ENCODE results near the gene SLC66A2. TPM values are rescaled to one million over a fixed set of nuclear protein-coding genes. Genes with fewer than 3 reads are reported as not detected.

The SLC66A2 gene
- total and polyA plus RNA-seq, 10 of the 15 experiments (the other 5 are each of a cell fraction or from before 2014, with no cell fraction given) = 0.69 to 42.5 (median 14.8) TPM

DNA sequence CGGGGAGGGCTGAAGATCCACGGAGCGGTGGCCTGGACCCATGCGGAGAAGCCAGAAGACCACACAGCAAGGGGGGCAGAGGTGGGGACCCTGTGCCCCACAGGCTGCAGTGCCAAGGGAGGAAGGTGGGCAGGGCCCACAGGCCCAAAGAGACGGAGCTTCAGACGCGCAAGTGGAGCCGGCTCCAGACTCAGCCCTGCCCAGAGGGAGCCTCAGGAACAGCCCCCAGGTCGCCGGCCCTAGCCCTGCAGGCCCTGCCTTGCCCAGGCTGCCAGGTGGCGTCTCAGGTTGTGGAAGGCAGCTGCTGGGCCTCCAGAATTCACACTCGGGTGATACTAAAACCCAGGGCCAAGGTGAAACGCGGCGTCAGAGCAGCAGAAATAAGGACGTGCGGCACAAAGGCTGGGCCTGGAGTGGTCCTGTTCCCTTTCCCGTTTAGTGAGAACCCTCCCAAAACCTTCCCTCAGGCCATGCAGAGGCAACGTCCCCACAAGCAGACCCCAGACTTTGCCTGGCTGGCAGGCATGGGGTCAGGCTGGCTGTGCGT, 36.8 kb downstream of the SLC66A2 start (continued):
- TF ChIP-seq, protein P1, sequence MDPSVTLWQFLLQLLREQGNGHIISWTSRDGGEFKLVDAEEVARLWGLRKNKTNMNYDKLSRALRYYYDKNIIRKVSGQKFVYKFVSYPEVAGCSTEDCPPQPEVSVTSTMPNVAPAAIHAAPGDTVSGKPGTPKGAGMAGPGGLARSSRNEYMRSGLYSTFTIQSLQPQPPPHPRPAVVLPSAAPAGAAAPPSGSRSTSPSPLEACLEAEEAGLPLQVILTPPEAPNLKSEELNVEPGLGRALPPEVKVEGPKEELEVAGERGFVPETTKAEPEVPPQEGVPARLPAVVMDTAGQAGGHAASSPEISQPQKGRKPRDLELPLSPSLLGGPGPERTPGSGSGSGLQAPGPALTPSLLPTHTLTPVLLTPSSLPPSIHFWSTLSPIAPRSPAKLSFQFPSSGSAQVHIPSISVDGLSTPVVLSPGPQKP (IDR thresholded peaks at IDR 0.05; ENCODE audit: low read depth, low read length) = no peak
- TF ChIP-seq, protein P2, sequence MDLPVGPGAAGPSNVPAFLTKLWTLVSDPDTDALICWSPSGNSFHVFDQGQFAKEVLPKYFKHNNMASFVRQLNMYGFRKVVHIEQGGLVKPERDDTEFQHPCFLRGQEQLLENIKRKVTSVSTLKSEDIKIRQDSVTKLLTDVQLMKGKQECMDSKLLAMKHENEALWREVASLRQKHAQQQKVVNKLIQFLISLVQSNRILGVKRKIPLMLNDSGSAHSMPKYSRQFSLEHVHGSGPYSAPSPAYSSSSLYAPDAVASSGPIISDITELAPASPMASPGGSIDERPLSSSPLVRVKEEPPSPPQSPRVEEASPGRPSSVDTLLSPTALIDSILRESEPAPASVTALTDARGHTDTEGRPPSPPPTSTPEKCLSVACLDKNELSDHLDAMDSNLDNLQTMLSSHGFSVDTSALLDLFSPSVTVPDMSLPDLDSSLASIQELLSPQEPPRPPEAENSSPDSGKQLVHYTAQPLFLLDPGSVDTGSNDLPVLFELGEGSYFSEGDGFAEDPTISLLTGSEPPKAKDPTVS (IDR thresholded peaks at IDR 0.05; ENCODE audit: low read depth, low read length) = no peak
- TF ChIP-seq, protein P3, sequence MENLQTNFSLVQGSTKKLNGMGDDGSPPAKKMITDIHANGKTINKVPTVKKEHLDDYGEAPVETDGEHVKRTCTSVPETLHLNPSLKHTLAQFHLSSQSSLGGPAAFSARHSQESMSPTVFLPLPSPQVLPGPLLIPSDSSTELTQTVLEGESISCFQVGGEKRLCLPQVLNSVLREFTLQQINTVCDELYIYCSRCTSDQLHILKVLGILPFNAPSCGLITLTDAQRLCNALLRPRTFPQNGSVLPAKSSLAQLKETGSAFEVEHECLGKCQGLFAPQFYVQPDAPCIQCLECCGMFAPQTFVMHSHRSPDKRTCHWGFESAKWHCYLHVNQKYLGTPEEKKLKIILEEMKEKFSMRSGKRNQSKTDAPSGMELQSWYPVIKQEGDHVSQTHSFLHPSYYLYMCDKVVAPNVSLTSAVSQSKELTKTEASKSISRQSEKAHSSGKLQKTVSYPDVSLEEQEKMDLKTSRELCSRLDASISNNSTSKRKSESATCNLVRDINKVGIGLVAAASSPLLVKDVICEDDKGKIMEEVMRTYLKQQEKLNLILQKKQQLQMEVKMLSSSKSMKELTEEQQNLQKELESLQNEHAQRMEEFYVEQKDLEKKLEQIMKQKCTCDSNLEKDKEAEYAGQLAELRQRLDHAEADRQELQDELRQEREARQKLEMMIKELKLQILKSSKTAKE (IDR thresholded peaks at IDR 0.05; ENCODE audit: low read depth, poor library complexity, severe bottlenecking) = no peak

DNA sequence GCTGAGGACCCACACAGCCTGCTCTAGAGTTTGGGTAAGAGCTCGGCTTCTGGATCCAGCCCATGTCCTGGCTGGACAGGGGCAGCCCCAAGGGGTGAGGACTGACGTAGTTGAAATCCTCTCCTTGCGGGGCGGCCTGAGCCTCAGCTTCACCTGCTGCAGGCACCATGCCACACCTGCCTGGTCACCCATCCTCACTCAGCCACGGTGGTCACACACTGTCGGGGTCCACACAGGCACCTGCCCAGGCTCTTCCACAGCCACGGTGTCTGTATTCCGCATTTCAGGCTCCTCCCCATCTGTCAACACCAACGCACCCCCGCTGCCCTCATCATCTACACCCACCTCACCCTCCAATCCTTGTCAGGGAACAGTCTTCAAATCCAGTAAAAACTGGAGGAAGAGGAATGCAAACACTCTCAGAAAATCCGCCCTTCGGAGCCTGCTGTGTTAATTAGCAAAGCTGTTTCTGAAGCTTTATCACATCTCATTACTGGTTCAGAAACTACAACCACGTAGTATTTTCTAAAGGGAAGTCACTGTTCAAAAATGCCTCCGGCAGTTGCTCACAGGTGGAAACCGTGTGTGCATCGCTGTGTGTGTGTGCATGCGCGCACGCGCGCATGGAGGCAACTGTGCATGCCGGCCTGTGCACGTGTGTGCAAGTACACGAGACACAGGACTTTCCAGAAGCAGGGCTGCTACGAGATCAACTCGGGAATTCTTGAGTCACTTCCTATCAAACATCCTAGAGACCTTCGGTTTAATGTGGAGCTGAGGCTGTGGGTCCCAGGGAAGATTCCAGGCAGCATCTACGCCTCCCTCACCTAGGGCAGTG, 38.2 kb downstream of the SLC66A2 start:
- H3K27ac ChIP-seq (ENCODE audit: control insufficient read depth, insufficient read depth) = no peak overlapping the region
- RAD21 ChIA-PET (ENCODE audit: unreplicated experiment) = no interaction called here
- POLR2A ChIA-PET = no interaction called here
- H4K20me1 ChIP-seq (ENCODE audit: control insufficient read depth, insufficient read depth) = no peaks in the 10 kb centered on the region
- peaks cover 0 to 16% of the 10 kb centered on the region in 2 experiments; a peak in 3 of 4 replicates for H3K36me3 ChIP-seq (ENCODE audit: control insufficient read depth in 2 of 2, insufficient read depth in 2 of 2, low read length in 1 of 2)
- H3K4me2 ChIP-seq (ENCODE audit: control insufficient read depth, insufficient read depth) = no peak overlapping the region
- WGBS (ENCODE audit: insufficient coverage, insufficient replicate concordance, low lambda C conversion rate, missing lambda C conversion rate) = 89% methylated on average over 28 of the region's 28 CpGs
- no peak overlapping the region for H3K9ac ChIP-seq (ENCODE audit: control insufficient read depth, insufficient read depth, low read length)
- H3K4me3 ChIP-seq = no peak overlapping the region
- ATAC-seq (no peak), FAIRE-seq (no peak), DNase-seq (ENCODE audit: low read depth, low spot score) (no peak)
- no peaks in the 10 kb centered on the region for H3K4me1 ChIP-seq (ENCODE audit: control insufficient read depth, insufficient read depth, low read length)
- intact Hi-C loops (cut with micrococcal nuclease; ENCODE audit: unreplicated experiment) (no loop called here), in situ Hi-C loops (cut with MboI) (no loop called here)
- no peak overlapping the region for H2AFZ ChIP-seq (ENCODE audit: control insufficient read depth, low read depth, low read length)
- BruUV-seq (replicated peaks) = no TSS peak
- CTCF ChIA-PET = no interaction called here
- H3K27me3 ChIP-seq (replicated peaks in 1 of 2; ENCODE audit: control insufficient read depth in 2 of 2, insufficient read depth in 2 of 2, low read length in 1 of 2) = no peaks in the 10 kb centered on the region
- peaks cover 5% of the 10 kb centered on the region; the same call in 1 of the 3 replicates for H3K9me3 ChIP-seq (replicated peaks; ENCODE audit: control insufficient read depth, insufficient read depth, low read length)
- TF ChIP-seq NFYB (IDR thresholded peaks at IDR 0.05; ENCODE audit: insufficient read depth, low read depth, low read length) (no peak), LARP7 (IDR thresholded peaks at IDR 0.05) (no peak), CHD1 (IDR thresholded peaks at IDR 0.05; ENCODE audit: low read depth, low read length) (no peak), BHLHE40 (IDR thresholded peaks at IDR 0.05; ENCODE audit: borderline replicate concordance in 1 of 2, low read depth in 2 of 2, low read length in 1 of 2) (no peak), BRCA1 (IDR thresholded peaks at IDR 0.05; ENCODE audit: low read depth, low read length) (no peak)
- H3K79me2 ChIP-seq (ENCODE audit: control insufficient read depth, insufficient read depth, low read length) = no peaks in the 10 kb centered on the region
- SMC1A ChIA-PET (ENCODE audit: uncharacterized antibody, unreplicated experiment) = no interaction called here

Data from GM12878 (cell line).